ENCODE results near the gene LAMC3.

Gene LAMC3

DNA sequence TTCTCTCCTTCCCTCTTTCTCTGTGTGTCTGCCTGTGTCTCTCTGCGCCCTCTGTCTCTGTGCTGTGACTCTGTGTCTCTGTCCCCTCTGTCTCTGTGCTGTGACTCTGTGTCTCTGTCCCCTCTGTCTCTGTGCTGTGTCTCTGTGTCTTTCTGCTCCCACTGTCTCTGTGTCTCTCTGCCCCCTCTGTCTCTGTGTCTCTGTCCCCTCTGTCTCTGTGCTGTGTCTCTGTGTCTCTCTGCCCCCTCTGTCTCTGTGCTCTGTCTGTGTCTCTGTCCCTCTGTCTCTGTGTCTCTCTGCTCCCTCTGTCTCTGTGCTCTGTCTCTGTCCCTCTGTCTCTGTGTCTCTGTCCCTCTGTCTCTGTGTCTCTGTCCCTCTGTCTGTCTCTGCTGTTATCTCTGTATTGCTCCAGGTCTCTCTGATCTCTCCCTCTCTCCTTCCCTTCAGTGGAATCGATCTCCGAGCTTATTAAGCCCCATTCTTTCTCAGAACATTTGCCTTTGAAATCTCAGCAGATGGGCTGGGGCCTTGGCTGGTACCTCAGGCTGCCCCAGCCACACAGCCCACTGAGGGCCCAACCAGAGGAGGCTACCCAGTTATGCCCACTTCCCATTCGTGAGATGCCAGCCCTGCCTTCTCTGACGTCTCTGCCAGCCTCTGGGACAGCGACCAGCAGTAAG is 36.6 kb upstream of the LAMC3 start:
- no peak overlapping the region for H3K4me3 ChIP-seq (ENCODE audit: low read depth, low read length)
- no peak for DNase-seq
- TF ChIP-seq, protein P1, sequence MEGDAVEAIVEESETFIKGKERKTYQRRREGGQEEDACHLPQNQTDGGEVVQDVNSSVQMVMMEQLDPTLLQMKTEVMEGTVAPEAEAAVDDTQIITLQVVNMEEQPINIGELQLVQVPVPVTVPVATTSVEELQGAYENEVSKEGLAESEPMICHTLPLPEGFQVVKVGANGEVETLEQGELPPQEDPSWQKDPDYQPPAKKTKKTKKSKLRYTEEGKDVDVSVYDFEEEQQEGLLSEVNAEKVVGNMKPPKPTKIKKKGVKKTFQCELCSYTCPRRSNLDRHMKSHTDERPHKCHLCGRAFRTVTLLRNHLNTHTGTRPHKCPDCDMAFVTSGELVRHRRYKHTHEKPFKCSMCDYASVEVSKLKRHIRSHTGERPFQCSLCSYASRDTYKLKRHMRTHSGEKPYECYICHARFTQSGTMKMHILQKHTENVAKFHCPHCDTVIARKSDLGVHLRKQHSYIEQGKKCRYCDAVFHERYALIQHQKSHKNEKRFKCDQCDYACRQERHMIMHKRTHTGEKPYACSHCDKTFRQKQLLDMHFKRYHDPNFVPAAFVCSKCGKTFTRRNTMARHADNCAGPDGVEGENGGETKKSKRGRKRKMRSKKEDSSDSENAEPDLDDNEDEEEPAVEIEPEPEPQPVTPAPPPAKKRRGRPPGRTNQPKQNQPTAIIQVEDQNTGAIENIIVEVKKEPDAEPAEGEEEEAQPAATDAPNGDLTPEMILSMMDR (IDR thresholded peaks at IDR 0.05; ENCODE audit: low read depth, low read length, missing control alignments), result no peak

DNA sequence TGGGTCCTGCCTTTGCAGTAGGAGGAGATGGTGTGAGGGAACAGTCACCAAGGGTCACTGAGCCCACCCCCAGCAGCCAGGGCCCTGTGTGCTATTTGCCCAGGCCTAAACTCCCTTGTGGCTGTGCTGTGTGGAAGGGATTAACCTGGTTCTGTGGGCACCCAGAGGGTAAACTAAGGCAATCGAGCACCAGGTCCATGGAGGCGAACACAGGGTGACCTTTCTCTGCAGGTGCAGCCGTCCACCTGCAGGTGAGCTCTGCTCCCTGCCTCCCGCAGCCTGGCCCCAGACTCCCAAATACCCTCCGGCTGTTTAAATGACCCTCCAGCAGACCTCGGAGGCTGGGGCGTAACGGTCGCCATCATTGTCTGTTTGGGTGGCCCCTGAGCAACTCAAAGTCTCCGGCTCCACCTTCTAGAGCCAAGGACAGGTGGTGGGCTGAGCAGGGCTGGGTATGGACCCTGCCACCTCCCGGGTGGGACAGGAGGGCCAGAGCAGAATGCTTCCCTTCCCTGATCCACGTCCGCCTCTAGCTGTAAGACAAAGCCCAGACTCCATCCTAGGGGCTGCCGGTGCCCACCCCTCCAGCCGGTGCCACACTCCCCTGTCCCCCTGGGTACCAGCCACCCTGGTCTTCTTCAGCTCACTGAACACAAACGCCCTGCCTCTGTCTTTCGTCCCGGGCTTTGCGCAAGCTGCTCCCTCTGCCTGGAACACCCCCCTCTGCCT is 35.9 kb upstream of the LAMC3 start:
- TF ChIP-seq, protein P1 (IDR thresholded peaks at IDR 0.05; ENCODE audit: low read depth, low read length, missing control alignments), result no peak
- in situ Hi-C loops (cut with HindIII; ENCODE audit: low pct_ligation_motif_present, low sequenced_read_pairs), result no loop called here
- peaks cover 61% of the 10 kb centered on the region for H3K27me3 ChIP-seq (replicated peaks)
- no peak for DNase-seq
- no peaks in the 10 kb centered on the region for H3K36me3 ChIP-seq (replicated peaks)
- no peak overlapping the region for H3K4me3 ChIP-seq (ENCODE audit: low read depth, low read length)
- no peak overlapping the region for H3K27ac ChIP-seq

More for the DNA sequence above, 36.6 kb upstream of the LAMC3 start:
- in situ Hi-C loops (cut with HindIII; ENCODE audit: low pct_ligation_motif_present, low sequenced_read_pairs), result no loop called here
- Histone ChIP-seq H3K27ac (no peak overlapping the region), H3K27me3 (replicated peaks) (peaks cover 62% of the 10 kb centered on the region), H3K36me3 (replicated peaks) (no peaks in the 10 kb centered on the region)

GRCh38 chr9:130973686-130974281 is 35.2 kb upstream of the LAMC3 start:
- peaks cover 62% of the 10 kb centered on the region for H3K27me3 ChIP-seq (replicated peaks)
- no peak overlapping the region for H3K4me3 ChIP-seq (ENCODE audit: low read depth, low read length)
- no peak overlapping the region for H3K27ac ChIP-seq
- in situ Hi-C loops (cut with HindIII; ENCODE audit: low pct_ligation_motif_present, low sequenced_read_pairs), result no loop called here
- TF ChIP-seq, protein P1 (IDR thresholded peaks at IDR 0.05; ENCODE audit: low read depth, low read length, missing control alignments), result no peak
- DNase-seq, result no peak
- no peaks in the 10 kb centered on the region for H3K36me3 ChIP-seq (replicated peaks)

GRCh38 chr9:130974697-130975096 is 34.3 kb upstream of the LAMC3 start:
- H3K27me3 ChIP-seq (replicated peaks), result peaks cover 68% of the 10 kb centered on the region
- in situ Hi-C loops (cut with HindIII; ENCODE audit: low pct_ligation_motif_present, low sequenced_read_pairs), result no loop called here
- H3K36me3 ChIP-seq (replicated peaks), result no peaks in the 10 kb centered on the region
- DNase-seq, result no peak
- TF ChIP-seq, protein P1 (IDR thresholded peaks at IDR 0.05; ENCODE audit: low read depth, low read length, missing control alignments), result no peak
- H3K4me3 ChIP-seq (ENCODE audit: low read depth, low read length), result no peak overlapping the region
- H3K27ac ChIP-seq, result no peak overlapping the region

DNA sequence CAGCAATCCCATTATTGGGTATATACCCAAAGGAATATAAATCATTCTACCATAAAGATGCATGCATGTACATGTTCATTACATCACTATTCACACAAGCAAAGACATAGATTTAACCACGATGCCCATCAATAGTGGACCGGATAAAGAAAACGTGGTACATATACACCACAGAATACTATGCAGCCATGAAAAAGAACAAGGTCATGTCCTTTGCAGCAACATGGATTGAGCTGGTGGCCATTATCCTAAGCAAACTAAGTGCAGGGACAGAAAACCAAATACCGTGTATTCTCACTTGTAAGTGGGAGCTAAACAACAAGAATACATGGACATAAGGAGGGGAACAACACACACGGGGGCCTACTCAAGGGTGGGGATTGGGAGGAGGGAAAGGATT is 33.8 kb upstream of the LAMC3 start:
- in situ Hi-C loops (cut with HindIII; ENCODE audit: low pct_ligation_motif_present, low sequenced_read_pairs), result no loop called here
- TF ChIP-seq, protein P1 (IDR thresholded peaks at IDR 0.05; ENCODE audit: low read depth, low read length, missing control alignments), result no peak

More for the DNA sequence above, 33.8 kb upstream of the LAMC3 start:
- Histone ChIP-seq H3K4me3 (ENCODE audit: low read depth, low read length) (no peak overlapping the region), H3K27ac (no peak overlapping the region), H3K36me3 (replicated peaks) (no peaks in the 10 kb centered on the region), H3K27me3 (replicated peaks) (peaks cover 68% of the 10 kb centered on the region)
- no peak for DNase-seq

Data from brain microvascular endothelial cell (primary cell).